Ureter (tissue), 1 donor: ENCODE measurements around the gene SIM2. TPM values are rescaled to one million over a fixed set of nuclear protein-coding genes. Genes with fewer than 3 reads are reported as not detected.

Experiments used
- DNase-seq: peaks from one replicate; pipeline ENCODE4 v3.0.0-alpha.2; 2020; ENCODE audit warnings: low spot score
- total RNA-seq: library from RNA; stranded (reverse); gene quantifications from one replicate; pipeline ENCODE4 v1.2.4, GENCODE V29; 2023
- donor health status: DM: yes; HTN: yes; CAD: no.

SIM2 gene
- total RNA-seq, 1 donor from 2014 or later: 0.49 TPM

DNA sequence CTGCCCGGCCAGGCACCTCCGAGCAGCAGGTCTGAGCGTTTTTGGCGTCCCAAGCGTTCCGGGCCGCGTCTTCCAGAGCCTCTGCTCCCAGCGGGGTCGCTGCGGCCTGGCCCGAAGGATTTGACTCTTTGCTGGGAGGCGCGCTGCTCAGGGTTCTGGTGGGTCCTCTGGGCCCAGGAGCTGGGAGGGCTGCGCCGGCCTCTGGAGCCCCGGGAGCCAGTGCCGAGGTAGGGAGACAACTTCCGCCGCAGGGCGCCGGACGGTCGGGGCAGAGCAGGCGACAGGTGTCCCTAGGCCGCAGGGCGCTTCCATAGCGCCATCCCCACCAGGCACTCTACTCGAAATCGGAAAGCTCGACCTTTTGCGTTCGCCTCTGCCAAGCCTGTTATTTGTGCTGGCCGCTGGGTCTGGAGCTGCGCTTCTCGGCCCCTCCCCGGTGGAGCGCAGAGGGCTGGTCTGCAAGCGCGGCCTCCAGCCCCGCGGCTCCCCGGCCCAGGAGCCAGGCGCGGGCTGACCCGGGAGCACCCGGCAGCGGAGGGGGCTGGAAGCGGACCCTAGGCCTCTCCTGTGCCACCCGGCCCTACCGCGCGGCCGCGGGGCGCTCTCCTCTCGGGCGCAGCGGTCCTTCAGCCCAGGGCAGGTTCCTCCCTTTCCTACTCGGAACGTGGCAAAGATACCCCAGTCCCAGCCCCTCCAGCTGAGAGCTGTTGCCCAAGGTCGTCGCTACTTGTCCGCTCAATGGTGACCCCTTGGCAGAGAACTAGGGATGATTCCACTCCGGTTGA lies 2.2 kb downstream of the SIM2 start:
- DNase-seq: no peak

DNA sequence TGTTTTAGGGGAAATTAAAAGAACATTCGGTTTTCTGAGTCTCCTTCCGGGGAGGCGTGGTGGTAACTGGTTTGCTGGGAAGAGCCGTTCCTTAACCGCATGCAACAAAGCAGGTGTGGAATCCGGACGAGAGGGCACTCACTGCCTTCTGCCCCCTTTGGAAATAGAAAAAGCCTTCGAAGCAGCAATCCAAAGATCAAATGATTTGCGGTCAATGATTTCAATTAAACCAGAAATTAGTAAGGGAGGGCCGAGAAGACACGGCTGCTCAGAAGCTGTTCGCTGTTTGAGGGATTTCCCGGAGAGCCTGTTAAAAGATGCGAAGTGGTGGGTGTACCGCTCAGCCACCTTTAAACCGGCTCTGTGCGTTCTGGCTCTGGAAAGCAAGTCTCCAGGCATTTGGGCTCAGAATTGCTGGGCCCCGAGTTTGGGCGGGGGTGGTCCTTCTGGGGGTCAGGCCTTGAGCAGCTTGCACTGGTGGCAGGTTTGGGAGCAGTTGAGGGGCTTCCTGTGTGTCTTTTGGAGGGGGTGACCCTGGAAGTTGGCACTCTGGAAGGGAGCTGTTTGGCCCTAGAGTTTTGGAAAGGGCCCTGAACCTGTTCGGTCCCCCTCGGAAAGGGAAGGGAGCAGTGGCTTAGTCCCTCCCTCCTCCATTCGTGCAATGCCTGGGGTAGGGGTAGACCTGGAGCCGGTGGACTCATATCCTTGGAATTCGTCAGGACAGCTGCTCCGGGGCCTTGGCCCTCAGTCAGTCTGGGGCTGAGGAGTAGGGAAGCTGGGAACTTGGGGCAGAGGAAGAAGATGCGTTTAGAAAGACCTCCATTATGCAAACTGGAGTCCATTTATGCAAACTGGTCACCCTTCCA lies 3.1 kb downstream of the SIM2 start:
- DNase-seq: no peak

GRCh38 chr21:36702622-36702968 lies 3.7 kb downstream of the SIM2 start:
- no peak for DNase-seq

- DNase-seq: no peak
These were observed 4.2 kb downstream of the SIM2 start for GRCh38 chr21:36703123-36703522.

DNA sequence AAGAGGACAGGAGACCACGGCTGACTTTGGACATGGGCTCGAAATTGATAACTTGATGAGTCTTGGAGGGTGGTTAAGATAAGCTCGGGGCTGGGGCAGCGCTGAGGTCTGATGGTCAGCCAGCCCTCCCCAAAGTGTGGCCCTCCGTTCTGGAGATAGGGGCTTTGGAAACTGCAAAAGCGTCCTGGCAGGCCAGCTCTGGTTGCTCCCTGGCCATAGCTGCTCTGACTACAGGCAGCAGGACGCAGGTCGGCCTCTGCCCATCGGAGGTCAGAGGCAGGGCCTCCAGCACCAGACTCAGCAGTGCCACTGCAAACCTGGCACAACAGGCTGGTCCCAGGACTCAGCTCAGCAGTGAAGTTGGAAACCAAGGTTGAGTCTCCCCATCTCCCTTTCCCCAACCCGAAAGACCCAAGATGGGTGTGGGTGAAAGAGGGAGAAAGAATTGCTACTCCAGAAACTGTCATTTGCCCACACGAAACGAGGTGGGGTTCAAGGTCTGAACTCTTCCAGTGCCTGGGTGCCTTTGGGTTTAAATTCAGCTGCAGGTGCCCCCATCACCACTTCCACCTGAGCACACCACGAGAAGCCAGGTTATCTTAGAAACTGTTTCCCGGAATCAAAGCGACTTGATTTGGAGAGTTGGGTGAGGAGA lies 4.8 kb downstream of the SIM2 start:
- no peak for DNase-seq

DNA sequence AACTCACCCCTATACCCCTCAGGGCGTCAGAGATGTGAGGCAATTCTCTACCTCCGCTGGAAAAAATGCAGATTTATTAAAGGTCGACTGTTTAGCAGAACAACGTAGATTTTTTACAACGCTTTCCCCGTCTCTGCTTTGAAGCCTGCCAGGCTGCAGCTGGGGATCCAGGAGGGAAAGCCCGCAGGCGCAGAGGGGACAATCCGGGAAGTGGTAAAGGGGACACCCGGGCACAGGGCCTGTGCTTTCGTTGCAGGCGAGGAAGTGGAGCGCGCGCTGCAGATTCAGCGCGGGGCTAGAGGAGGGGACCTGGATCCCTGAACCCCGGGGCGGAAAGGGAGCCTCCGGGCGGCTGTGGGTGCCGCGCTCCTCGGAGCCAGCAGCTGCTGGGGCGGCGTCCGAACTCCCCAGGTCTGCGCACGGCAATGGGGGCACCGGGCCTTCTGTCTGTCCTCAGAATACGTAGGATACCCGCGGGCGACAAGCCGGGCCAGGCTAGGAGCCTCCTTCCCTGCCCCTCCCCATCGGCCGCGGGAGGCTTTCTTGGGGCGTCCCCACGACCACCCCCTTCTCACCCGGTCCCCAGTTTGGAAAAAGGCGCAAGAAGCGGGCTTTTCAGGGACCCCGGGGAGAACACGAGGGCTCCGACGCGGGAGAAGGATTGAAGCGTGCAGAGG lies 5.5 kb downstream of the SIM2 start:
- no peak for DNase-seq

- DNase-seq: no peak
These were observed 6.2 kb downstream of the SIM2 start for GRCh38 chr21:36704958-36705678.

DNA sequence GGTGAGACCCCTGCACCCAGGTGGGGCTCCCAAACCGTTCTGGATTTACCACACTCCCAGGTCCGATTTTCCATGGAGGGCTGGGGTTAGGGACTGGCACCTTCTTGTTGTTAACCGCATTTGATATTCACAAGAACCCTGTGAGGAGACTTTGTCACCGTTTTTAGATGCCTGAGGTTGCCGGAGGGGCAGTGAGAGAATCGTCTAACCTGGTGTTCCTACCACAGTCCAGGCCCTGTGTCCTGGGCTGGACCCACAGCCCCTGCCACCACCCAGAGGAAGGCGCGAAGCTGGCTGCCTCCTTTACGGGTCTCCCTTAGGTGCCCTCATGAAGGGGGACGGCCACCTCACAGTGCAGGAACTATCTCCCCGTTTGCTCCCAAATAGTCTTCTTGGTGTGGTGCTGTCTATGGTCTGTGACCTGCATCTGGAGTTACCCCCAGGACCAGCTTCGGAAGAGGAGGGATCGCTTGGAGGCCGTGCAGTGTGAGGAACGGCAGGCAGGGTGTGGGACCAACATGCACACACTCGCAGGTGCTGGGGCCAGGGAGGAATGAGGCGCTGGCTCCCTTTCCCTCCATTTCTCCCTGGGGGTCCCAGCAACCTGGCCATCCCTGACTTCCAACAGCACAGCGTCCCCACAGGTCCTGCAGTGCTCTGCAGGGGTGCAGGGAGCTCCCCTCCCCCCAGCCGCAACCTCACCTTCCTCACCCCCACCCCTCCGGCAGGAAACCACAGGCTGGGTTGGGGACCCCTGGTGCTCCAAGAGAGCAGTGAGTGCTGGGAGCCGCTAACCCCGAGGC lies 7.0 kb downstream of the SIM2 start:
- peak; percentile 33 for DNase-seq

GRCh38 chr21:36706482-36706852 lies 7.6 kb downstream of the SIM2 start:
- DNase-seq: no peak

GRCh38 chr21:36706951-36707762 lies 8.2 kb downstream of the SIM2 start:
- peak; percentile 43 for DNase-seq

DNA sequence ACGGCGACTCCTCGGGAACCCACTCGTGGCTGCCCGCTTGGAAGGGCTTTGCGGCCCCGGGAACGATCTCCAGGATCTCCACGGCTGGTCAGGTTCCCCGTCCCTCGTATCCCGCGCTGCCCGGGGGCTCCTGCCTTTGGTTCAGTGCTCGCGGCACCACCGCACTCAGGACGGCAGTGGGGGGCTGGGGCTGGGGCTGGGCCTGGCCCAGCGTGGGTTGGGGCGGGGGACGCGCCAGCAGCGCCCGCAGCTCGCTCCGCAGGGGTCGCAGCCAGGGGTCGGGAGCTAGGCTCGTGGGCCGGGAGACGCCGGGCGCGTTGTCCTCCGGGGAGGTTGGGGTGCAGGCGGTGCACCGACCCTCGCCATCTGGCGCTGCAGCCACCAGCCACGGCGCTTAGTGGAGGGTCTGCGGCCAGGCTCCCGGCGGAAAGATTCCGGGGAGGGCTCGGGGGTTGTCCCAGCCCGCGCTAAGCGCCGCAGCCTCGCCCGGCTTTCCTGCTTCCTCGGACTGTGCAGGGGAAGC lies 8.9 kb downstream of the SIM2 start:
- DNase-seq: peak; percentile 37

DNA sequence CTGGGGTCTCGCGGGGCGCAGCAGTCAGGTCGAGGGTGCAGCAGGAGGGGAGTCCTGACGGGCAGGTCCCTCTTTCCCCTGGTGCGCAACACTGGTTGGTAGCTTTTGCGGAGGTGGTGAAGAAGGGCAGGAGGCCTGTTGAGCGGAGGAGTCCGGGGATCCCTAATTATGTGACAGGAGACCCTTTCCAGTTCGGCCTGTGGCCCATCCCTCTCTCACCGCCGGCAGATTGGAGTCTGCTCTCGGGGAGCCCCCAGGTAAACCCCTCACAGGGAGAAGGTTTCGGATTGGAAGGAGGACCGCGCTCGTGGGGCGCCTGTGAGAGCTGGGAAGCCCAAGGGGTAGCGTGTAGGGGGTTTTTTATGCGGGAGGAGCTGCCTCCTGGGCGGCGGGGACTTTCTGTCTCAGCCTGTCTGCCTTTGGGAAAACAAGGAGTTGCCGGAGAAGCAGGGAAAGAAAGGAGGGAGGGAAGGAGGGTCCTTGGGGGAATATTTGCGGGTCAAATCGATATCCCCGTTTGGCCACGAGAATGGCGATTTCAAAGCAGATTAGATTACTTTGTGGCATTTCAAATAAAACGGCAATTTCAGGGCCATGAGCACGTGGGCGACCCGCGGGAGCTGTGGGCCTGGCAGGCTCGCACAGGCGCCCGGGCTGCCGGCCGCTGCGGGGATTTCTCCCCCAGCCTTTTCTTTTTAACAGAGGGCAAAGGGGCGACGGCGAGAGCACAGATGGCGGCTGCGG lies 9.5 kb downstream of the SIM2 start:
- DNase-seq: no peak

- DNase-seq: no peak
These were observed 10.3 kb downstream of the SIM2 start for GRCh38 chr21:36709030-36709867.

- DNase-seq: no peak
These were observed 11.2 kb downstream of the SIM2 start for GRCh38 chr21:36709868-36710728.

DNA sequence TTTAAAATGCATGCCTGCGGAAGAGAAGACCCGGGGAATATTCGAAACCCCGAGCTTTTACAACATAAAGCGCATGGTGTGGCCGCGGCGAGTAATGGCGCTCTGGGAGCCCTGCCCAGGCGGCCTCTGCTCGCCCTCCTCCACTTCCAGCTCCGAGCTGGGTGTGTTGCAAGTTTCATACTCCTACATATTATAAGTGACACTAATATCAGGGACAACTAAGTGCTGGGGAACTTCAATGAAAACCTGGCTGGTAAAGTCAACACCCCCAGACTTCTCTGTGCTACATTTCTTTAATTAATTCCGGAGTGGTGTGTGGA lies 11.8 kb downstream of the SIM2 start:
- DNase-seq: no peak

GRCh38 chr21:36713746-36714145 lies 14.8 kb downstream of the SIM2 start:
- no peak for DNase-seq

- DNase-seq: no peak
These were observed 17.5 kb downstream of the SIM2 start for GRCh38 chr21:36716387-36716786.
